GM12864 (cell line): Measurements from ENCODE around the gene C1orf210.

ENCODE experiments used
- DNase-seq: peaks from one replicate; pipeline ENCODE4 v3.0.0-alpha.2; 2011; ENCODE audit warnings: low read depth
- H3K4me3 ChIP-seq: 2 replicates; pipeline ENCODE4 v1.5.1; 2011; ENCODE audit warnings: mild to moderate bottlenecking, low read depth, low read length, control low read depth
- TF ChIP-seq, protein P1 (sequence below): IDR thresholded peaks from 2 replicates; pipeline ENCODE4 v1.5.1; 2011; ENCODE audit warnings: low read depth, mild to moderate bottlenecking, moderate library complexity, low read length, control low read depth, inconsistent platforms; ENCODE audit errors: missing control alignments

Gene C1orf210

DNA sequence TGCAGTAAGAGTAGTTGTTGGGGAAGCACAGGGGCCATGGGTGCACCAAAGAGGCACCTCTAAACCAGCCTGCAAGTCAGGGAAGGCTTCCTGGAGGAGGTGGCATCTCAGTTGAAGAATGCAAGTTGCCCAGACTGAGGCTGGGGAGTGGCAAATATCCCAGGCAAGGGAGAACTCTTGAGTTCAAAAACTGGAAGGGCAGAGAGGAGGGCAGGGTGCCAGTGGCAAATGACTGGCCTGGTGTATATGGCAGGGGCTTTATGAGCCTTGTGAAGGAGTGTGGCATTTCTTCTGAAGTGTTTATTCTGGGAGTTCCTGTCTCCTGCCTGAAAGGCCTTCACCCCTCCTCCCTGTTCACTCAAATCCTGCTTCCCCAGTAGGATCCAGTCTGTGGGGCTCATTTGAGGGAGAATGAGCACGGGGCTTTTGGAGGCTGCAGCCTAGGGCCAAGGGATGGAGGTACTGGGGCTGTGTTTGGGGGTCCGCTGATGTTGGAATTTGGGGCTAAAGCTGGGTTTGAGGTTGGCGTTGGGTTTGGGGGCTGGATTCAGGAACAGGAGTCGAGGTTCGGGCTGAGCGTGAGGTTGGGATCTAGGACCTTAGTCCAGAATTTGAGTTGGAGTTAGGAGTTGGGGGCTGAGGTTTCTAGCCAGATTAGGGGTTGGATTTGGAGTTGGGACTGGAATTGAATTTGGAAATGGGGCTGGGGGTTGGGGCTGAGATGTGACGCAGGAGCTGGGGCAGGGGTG lies 15.6 kb downstream of the C1orf210 start, which contains the start of gene TMEM125:
Gene TMEM125, plus strand, starts transcription at position 357 of the 749 bp plus-strand sequence. CDS start 2,740 bp downstream, outside the sequence.
- no peak for DNase-seq
- TF ChIP-seq, protein P1, sequence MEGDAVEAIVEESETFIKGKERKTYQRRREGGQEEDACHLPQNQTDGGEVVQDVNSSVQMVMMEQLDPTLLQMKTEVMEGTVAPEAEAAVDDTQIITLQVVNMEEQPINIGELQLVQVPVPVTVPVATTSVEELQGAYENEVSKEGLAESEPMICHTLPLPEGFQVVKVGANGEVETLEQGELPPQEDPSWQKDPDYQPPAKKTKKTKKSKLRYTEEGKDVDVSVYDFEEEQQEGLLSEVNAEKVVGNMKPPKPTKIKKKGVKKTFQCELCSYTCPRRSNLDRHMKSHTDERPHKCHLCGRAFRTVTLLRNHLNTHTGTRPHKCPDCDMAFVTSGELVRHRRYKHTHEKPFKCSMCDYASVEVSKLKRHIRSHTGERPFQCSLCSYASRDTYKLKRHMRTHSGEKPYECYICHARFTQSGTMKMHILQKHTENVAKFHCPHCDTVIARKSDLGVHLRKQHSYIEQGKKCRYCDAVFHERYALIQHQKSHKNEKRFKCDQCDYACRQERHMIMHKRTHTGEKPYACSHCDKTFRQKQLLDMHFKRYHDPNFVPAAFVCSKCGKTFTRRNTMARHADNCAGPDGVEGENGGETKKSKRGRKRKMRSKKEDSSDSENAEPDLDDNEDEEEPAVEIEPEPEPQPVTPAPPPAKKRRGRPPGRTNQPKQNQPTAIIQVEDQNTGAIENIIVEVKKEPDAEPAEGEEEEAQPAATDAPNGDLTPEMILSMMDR, result no peak
- H3K4me3 ChIP-seq, result no peak within 1 kb of the TSS

DNA sequence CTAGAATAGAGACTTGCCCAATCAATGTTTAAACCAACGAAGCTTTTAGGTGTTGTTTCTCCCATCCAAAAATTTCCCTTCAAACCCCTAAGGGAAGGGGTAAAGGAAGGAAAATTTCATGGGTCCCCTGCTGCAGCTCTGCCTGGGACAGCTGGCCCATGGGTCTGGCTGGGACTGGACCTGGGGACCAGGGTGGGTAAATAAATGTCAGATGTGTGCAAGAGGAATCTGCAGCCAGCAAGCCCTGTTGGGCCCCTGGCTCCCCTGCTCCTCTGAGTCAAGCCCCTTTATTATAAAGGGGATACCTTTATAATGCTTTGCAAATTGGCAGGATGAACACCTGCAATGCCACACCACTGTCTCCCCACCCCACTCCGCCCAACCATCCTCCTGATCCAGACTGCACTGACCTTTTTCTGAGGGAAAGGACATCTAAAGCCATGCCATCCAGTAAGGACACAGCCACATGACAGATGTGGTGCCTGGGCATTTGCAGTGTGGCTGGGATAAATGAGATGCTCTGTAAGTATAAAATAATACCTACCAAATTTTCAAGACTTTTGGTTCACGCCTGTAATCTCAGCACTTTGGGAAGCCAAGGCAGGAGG lies 17.5 kb downstream of the C1orf210 start:
- TF ChIP-seq, protein P1, result no peak
- DNase-seq, result no peak
- no peak overlapping the region for H3K4me3 ChIP-seq

DNA sequence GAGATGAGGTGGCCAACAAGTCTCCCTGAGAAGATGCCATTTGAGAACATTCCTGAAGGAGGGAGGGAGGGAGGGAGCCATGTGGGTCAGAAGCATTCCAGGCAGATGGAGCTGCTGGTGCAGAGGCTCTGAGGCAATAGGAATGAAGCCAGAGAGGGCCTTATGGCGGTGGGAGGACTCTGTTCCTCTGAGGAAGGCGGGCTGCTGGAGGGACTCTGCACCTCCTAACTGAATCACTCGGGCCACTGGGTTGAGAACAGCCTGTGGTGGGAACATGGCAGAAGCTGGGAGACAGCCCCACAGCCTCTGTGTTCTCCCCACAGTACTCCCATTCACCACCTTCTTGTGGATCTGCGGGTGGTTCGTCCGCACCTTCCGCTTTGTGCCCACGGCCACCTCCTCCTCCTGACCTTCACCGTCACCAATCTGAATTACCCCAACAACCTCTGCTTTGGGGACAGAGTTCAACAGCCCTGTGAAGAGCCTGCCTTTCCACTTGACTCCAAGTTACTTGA lies 18.0 kb downstream of the C1orf210 start:
- H3K4me3 ChIP-seq, result no peak overlapping the region
- TF ChIP-seq, protein P1, result no peak
- DNase-seq, result no peak

DNA sequence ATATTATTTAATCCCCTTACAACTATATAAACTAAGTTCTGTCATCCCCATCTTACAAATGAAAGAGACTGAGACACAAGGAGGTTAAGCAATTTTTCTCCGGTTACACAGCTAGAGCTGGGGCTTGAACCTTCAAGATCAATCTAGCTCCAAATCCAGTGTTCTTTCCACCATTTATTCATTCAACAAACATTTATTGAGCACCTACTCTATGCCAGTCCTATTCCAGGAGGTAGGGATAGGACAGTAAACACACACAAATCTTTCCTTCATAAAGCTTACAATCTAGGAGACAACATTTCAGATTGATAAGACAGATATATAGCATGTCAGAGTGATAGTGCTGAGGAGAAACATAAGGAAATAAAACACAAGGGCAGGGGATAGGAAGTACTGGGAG lies 18.5 kb downstream of the C1orf210 start:
- TF ChIP-seq, protein P1, result no peak
- H3K4me3 ChIP-seq, result no peak overlapping the region
- no peak for DNase-seq

DNA sequence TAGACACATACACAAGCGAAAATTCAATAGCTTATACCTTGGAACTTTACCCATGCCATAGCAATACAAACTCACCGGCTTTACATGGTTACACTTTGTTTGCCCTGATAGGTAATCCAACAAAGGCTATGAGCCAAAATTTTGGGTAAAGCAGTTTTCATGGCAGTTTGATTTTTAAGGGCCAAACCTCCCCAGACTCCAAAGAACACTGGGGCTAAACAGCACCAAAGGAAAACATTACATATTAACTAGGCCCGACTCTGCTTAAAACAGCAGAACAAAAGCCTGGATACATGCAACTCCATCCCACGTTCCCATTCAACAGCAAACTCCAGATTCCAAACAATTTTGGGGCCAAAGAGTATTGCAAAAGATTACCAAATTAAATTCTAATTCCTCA lies 19.9 kb downstream of the C1orf210 start:
- DNase-seq, result no peak
- no peak overlapping the region for H3K4me3 ChIP-seq
- TF ChIP-seq, protein P1, result no peak

DNA sequence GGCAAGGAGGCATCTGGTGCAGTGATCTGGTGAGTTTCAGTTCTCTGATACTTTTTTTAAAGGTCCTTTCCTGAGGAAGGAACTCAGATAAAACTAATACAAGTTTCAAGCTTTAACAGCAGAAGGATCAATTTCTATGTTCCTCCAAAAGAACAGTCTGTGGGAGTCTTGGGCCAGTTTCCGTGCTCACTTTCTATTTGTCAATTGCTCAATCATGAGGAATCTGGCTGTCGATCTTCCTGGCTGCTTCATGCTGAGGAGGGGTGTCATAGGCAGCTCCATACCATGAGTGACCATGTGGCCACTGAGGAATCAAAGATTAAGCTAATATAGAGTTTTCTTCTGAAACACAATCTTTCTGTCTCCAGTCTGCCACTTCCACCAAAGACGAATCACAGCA lies 27.0 kb downstream of the C1orf210 start:
- DNase-seq, result no peak
- TF ChIP-seq, protein P1, result no peak
- H3K4me3 ChIP-seq, result no peak overlapping the region
